HEK293 (cell line): ENCODE data around the gene ITPRID2.

Experiments used
- CTCF ChIA-PET: fragments of 350-600 bp; formaldehyde crosslinking; extraction: SDS; loops from one replicate; lab custom pipeline; 2021; ENCODE audit warnings: antibody characterized with exemption; lab: Yijun Ruan, JAX
- POLR2A ChIA-PET: fragments of 300-600 bp; formaldehyde crosslinking; extraction: SDS; loops from one replicate; lab custom pipeline; 2020; ENCODE audit warnings: antibody characterized with exemption, inconsistent platforms; lab: Yijun Ruan, JAX
- H3K27ac ChIP-seq: fragments of 200-500 bp; sonication (Bioruptor generic); 2 replicates; pipeline ENCODE4 v1.5.1; 2014; ENCODE audit warnings: low read depth, low read length, control low read depth, inconsistent platforms; ENCODE audit errors: extremely low read depth
- H3K36me3 ChIP-seq, 2 experiments: fragments of 200-500 bp in 1 of 2; sonication (Bioruptor generic) in 1 of 2; 1 replicate in 1 of 2; 2 replicates in 1 of 2; pipeline ENCODE4 v1.5.1; 2014 to 2017; ENCODE audit warnings: inconsistent platforms in 2 of 2, low read length in 2 of 2; ENCODE audit not compliant: control insufficient read depth in 2 of 2, insufficient read depth in 1 of 2
- H3K4me1 ChIP-seq: fragments of 200-500 bp; sonication (Bioruptor generic); 2 replicates; pipeline ENCODE4 v1.5.1; 2014; ENCODE audit warnings: mild to moderate bottlenecking, low read length, inconsistent platforms; ENCODE audit not compliant: control insufficient read depth, insufficient read depth
- H3K4me3 ChIP-seq: 2 replicates; pipeline ENCODE4 v1.5.1; 2011; ENCODE audit warnings: low read depth, mild to moderate bottlenecking, control low read depth, low read length, moderate library complexity
- H3K9me3 ChIP-seq: fragments of 200-500 bp; sonication (Bioruptor generic); 2 replicates; pipeline ENCODE4 v1.5.1; 2014; ENCODE audit warnings: low read depth, low read length, inconsistent platforms; ENCODE audit not compliant: control insufficient read depth, insufficient read depth
- GLIS2 ChIP-seq: fragments of 450-650 bp; formaldehyde crosslinking; IDR thresholded peaks from 2 replicates; pipeline ENCODE4 v1.5.1; 2016; ENCODE audit warnings: missing biosample characterization, missing genetic modification characterization
- ZBTB20 ChIP-seq: fragments of 450-650 bp; formaldehyde crosslinking; IDR thresholded peaks from 2 replicates; pipeline ENCODE4 v1.5.1; 2016; ENCODE audit warnings: missing biosample characterization, missing genetic modification characterization
- ZNF221 ChIP-seq: fragments of 450-650 bp; formaldehyde crosslinking; IDR thresholded peaks from 2 replicates; pipeline ENCODE4 v1.5.1; 2017; ENCODE audit warnings: missing biosample characterization, missing genetic modification characterization, borderline replicate concordance
- ZNF23 ChIP-seq: fragments of 450-650 bp; formaldehyde crosslinking; IDR thresholded peaks from 2 replicates; pipeline ENCODE4 v1.5.1; 2016; ENCODE audit warnings: missing biosample characterization, missing genetic modification characterization, borderline replicate concordance
- ZNF433 ChIP-seq: fragments of 450-650 bp; formaldehyde crosslinking; IDR thresholded peaks from 2 replicates; pipeline ENCODE4 v1.5.1; 2016; ENCODE audit warnings: missing biosample characterization, missing genetic modification characterization, low read depth
- ZNF514 ChIP-seq: fragments of 450-650 bp; formaldehyde crosslinking; IDR thresholded peaks from 2 replicates; pipeline ENCODE4 v1.5.1; 2016; ENCODE audit warnings: missing biosample characterization, missing genetic modification characterization
- ZNF521 ChIP-seq: fragments of 450-650 bp; formaldehyde crosslinking; IDR thresholded peaks from 2 replicates; pipeline ENCODE4 v1.5.1; 2017; ENCODE audit warnings: missing biosample characterization, mild to moderate bottlenecking, missing genetic modification characterization
- ZNF529 ChIP-seq: fragments of 450-650 bp; formaldehyde crosslinking; IDR thresholded peaks from 2 replicates; pipeline ENCODE4 v1.5.1; 2017; ENCODE audit warnings: missing genetic modification characterization, missing biosample characterization; ENCODE audit not compliant: insufficient replicate concordance
- ZNF701 ChIP-seq: fragments of 450-650 bp; formaldehyde crosslinking; IDR thresholded peaks from 2 replicates; pipeline ENCODE4 v1.5.1; 2016; ENCODE audit warnings: missing biosample characterization, missing genetic modification characterization
- ZNF777 ChIP-seq: fragments of 450-650 bp; formaldehyde crosslinking; IDR thresholded peaks from 2 replicates; pipeline ENCODE4 v1.5.1; 2017; ENCODE audit warnings: missing biosample characterization, missing genetic modification characterization, borderline replicate concordance
- ZNF791 ChIP-seq: fragments of 450-650 bp; formaldehyde crosslinking; IDR thresholded peaks from 2 replicates; pipeline ENCODE4 v1.5.1; 2016; ENCODE audit warnings: missing biosample characterization, missing genetic modification characterization
- TF ChIP-seq, protein P1 (sequence below): fragments of 450-650 bp; formaldehyde crosslinking; IDR thresholded peaks from 2 replicates; pipeline ENCODE4 v1.5.1; 2016; ENCODE audit warnings: missing biosample characterization, missing genetic modification characterization, low read depth
- TF ChIP-seq, protein P2 (sequence below): fragments of 450-650 bp; formaldehyde crosslinking; IDR thresholded peaks from 2 replicates; pipeline ENCODE4 v1.5.1; 2016; ENCODE audit warnings: missing biosample characterization, missing genetic modification characterization, low read depth
- TF ChIP-seq, protein P3 (sequence below): fragments of 450-650 bp; formaldehyde crosslinking; IDR thresholded peaks from 2 replicates; pipeline ENCODE4 v1.5.1; 2016; ENCODE audit warnings: missing biosample characterization, missing genetic modification characterization

Gene ITPRID2

DNA sequence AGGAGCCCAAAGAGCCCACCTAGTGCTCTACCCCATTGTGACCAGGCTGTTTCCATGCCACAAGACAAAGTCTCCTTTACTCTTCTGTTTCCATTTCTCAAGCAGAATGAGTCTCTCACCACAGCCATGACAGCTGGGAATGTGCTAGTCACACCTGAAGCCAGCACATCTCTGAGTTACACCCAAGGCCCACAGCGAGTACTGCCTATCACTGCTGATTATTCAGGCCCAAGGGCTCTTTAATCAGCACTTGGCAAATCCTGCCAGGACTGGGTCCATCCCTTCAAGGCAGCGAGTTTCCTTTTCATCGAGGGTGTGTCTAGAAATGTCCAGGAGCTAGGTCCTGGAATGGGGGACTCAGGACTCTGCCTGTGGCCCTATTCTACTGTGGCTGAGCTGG, 79.5 kb downstream of the ITPRID2 start:
- H3K36me3 ChIP-seq = no peaks in the 10 kb centered on the region
- no peak for TF ChIP-seq ZNF701 (tag by site-specific recombination)
- TF ChIP-seq, protein P1, sequence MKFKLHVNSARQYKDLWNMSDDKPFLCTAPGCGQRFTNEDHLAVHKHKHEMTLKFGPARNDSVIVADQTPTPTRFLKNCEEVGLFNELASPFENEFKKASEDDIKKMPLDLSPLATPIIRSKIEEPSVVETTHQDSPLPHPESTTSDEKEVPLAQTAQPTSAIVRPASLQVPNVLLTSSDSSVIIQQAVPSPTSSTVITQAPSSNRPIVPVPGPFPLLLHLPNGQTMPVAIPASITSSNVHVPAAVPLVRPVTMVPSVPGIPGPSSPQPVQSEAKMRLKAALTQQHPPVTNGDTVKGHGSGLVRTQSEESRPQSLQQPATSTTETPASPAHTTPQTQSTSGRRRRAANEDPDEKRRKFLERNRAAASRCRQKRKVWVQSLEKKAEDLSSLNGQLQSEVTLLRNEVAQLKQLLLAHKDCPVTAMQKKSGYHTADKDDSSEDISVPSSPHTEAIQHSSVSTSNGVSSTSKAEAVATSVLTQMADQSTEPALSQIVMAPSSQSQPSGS = no peak
- TF ChIP-seq ZNF777 = no peak
- no peak for TF ChIP-seq ZNF433 (tag by site-specific recombination)
- TF ChIP-seq, protein P2, sequence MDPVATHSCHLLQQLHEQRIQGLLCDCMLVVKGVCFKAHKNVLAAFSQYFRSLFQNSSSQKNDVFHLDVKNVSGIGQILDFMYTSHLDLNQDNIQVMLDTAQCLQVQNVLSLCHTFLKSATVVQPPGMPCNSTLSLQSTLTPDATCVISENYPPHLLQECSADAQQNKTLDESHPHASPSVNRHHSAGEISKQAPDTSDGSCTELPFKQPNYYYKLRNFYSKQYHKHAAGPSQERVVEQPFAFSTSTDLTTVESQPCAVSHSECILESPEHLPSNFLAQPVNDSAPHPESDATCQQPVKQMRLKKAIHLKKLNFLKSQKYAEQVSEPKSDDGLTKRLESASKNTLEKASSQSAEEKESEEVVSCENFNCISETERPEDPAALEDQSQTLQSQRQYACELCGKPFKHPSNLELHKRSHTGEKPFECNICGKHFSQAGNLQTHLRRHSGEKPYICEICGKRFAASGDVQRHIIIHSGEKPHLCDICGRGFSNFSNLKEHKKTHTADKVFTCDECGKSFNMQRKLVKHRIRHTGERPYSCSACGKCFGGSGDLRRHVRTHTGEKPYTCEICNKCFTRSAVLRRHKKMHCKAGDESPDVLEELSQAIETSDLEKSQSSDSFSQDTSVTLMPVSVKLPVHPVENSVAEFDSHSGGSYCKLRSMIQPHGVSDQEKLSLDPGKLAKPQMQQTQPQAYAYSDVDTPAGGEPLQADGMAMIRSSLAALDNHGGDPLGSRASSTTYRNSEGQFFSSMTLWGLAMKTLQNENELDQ (tag by site-specific recombination) = no peak
- no peaks in the 10 kb centered on the region for H3K9me3 ChIP-seq
- no peak overlapping the region for H3K27ac ChIP-seq
- H3K4me1 ChIP-seq = no peaks in the 10 kb centered on the region
- CTCF ChIA-PET = interaction anchor here (1.2 kb wide), 1 partner anchor 16 kb away, joined by 5 read pairs; no protein-coding TSS in a partner anchor
- POLR2A ChIA-PET = no interaction called here
- H3K4me3 ChIP-seq = no peak overlapping the region

- ChIA-PET POLR2A (no interaction called here), CTCF (interaction anchor here (0.7 kb wide), 1 partner anchor 19 kb away, joined by 3 read pairs; no protein-coding TSS in a partner anchor)
- Histone ChIP-seq H3K4me1 (no peaks in the 10 kb centered on the region), H3K27ac (no peak overlapping the region), H3K4me3 (no peak overlapping the region), H3K9me3 (no peaks in the 10 kb centered on the region), H3K36me3 (no peaks in the 10 kb centered on the region)
- TF ChIP-seq ZBTB20 (tag by site-specific recombination) (no peak), ZNF23 (tag by site-specific recombination) (no peak), ZNF529 (tag by site-specific recombination) (no peak), ZNF221 (tag by site-specific recombination) (no peak), ZNF514 (tag by site-specific recombination) (no peak), ZNF521 (no peak), GLIS2 (tag by site-specific recombination) (no peak), ZNF791 (tag by site-specific recombination) (no peak)
- TF ChIP-seq, protein P3, sequence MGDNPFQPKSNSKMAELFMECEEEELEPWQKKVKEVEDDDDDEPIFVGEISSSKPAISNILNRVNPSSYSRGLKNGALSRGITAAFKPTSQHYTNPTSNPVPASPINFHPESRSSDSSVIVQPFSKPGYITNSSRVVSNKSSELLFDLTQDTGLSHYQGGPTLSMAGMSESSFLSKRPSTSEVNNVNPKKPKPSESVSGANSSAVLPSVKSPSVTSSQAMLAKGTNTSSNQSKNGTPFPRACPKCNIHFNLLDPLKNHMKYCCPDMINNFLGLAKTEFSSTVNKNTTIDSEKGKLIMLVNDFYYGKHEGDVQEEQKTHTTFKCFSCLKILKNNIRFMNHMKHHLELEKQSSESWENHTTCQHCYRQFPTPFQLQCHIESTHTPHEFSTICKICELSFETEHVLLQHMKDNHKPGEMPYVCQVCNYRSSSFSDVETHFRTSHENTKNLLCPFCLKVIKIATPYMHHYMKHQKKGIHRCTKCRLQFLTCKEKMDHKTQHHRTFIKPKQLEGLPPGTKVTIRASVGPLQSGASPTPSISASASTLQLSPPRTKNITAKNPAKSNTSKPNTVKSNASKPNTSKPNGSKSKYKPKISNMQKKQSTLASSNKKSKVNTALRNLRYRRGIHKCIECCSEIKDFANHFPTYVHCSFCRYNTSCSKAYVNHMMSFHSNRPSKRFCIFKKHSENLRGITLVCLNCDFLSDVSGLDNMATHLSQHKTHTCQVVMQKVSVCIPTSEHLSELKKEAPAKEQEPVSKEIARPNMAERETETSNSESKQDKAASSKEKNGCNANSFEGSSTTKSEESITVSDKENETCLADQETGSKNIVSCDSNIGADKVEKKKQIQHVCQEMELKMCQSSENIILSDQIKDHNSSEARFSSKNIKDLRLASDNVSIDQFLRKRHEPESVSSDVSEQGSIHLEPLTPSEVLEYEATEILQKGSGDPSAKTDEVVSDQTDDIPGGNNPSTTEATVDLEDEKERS (tag by site-specific recombination) = no peak
These were observed 81.1 kb downstream of the ITPRID2 start for GRCh38 chr2:181972431-181973170.
